ENCODE results near the gene MRPL40. TPM values are rescaled to one million over a fixed set of nuclear protein-coding genes. Genes with fewer than 3 reads are reported as not detected.

MRPL40 gene
- total RNA-seq, 3 donors from 2014 or later = 25.3 to 36.0 (median 31.8) TPM

- Histone ChIP-seq H3K27ac (no peak overlapping the region), H3K27me3 (no peaks in the 10 kb centered on the region), H3K9me3 (no peaks in the 10 kb centered on the region), H3K36me3 (peaks cover 15% of the 10 kb centered on the region), H3K4me1 (no peaks in the 10 kb centered on the region), H3K4me3 (no peak overlapping the region)
- TF ChIP-seq, protein P1, sequence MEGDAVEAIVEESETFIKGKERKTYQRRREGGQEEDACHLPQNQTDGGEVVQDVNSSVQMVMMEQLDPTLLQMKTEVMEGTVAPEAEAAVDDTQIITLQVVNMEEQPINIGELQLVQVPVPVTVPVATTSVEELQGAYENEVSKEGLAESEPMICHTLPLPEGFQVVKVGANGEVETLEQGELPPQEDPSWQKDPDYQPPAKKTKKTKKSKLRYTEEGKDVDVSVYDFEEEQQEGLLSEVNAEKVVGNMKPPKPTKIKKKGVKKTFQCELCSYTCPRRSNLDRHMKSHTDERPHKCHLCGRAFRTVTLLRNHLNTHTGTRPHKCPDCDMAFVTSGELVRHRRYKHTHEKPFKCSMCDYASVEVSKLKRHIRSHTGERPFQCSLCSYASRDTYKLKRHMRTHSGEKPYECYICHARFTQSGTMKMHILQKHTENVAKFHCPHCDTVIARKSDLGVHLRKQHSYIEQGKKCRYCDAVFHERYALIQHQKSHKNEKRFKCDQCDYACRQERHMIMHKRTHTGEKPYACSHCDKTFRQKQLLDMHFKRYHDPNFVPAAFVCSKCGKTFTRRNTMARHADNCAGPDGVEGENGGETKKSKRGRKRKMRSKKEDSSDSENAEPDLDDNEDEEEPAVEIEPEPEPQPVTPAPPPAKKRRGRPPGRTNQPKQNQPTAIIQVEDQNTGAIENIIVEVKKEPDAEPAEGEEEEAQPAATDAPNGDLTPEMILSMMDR (IDR thresholded peaks at IDR 0.05) = no peak
- no peak for TF ChIP-seq POLR2A (IDR thresholded peaks at IDR 0.05)
- TF ChIP-seq POLR2AphosphoS5 (IDR thresholded peaks at IDR 0.05) = no peak
- intact Hi-C loops (cut with DNase I; ENCODE audit: low total_unique reads) = no loop called here
- DNase-seq (ENCODE audit: low spot score in 2 of 2) = no peak
Observed at GRCh38 chr22:19467912-19468311, 35.6 kb downstream of the MRPL40 start.

DNA sequence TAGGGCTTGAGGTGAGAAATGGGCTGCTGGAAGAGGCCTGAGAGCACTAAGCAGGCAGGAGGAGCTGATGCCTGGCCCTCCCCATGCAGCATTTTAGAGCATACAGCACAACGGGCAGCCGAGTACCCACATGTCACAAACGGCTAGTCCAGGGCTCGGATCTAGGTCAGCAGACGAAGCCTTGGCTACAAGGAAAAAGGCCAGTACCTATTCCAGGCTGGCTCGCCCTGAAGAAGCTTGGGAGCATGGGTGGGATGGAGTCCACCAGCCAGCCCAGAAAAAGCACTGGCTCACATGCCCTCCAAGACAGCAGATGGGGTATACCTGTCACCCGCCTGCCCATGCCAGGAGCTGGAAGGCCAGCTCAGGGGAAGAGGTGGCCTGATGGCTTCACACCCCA is 37.1 kb downstream of the MRPL40 start:
- DNase-seq (ENCODE audit: low spot score in 2 of 2) = no peak
- no peak overlapping the region for H3K4me3 ChIP-seq
- no peaks in the 10 kb centered on the region for H3K27me3 ChIP-seq
- H3K27ac ChIP-seq = no peak overlapping the region
- H3K4me1 ChIP-seq = no peaks in the 10 kb centered on the region
- no peak for TF ChIP-seq POLR2AphosphoS5 (IDR thresholded peaks at IDR 0.05)
- TF ChIP-seq, protein P1 (IDR thresholded peaks at IDR 0.05) = no peak
- TF ChIP-seq POLR2A (IDR thresholded peaks at IDR 0.05) = no peak
- peaks cover 15% of the 10 kb centered on the region for H3K36me3 ChIP-seq
- H3K9me3 ChIP-seq = no peaks in the 10 kb centered on the region
- intact Hi-C loops (cut with DNase I; ENCODE audit: low total_unique reads) = no loop called here

- intact Hi-C loops (cut with DNase I; ENCODE audit: low total_unique reads) = no loop called here
- H3K4me1 ChIP-seq = no peaks in the 10 kb centered on the region
- DNase-seq (ENCODE audit: low spot score in 2 of 2) = no peak
- H3K9me3 ChIP-seq = no peaks in the 10 kb centered on the region
- H3K27me3 ChIP-seq = no peaks in the 10 kb centered on the region
- no peak overlapping the region for H3K27ac ChIP-seq
- H3K4me3 ChIP-seq = no peak overlapping the region
- peaks cover 15% of the 10 kb centered on the region for H3K36me3 ChIP-seq
- no peak for TF ChIP-seq POLR2AphosphoS5 (IDR thresholded peaks at IDR 0.05)
- TF ChIP-seq POLR2A (IDR thresholded peaks at IDR 0.05) = no peak
- TF ChIP-seq, protein P1 (IDR thresholded peaks at IDR 0.05) = no peak
Observed at GRCh38 chr22:19470010-19470409, 37.7 kb downstream of the MRPL40 start.

DNA sequence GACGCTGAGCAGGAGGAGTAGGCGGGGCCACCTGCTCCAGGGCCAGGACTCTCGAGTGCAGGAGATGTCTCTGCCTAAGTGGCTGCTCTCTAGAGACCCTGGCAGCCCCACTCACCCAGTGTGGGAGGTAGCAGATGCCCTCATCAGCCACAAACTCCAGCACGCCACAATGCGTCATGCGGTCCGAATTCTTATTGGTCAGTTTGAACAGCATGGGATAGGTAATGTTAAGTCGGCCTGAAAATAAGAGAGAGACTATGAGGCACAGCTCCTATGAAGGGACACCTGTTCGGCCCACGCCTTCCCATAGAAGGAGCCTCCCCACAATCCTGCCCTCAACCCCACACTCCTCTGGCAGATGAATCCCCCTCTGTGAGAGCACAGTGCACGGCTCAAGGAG is 39.2 kb downstream of the MRPL40 start:
- Histone ChIP-seq H3K4me3 (no peak overlapping the region), H3K9me3 (no peaks in the 10 kb centered on the region), H3K4me1 (no peaks in the 10 kb centered on the region), H3K27me3 (no peaks in the 10 kb centered on the region), H3K27ac (no peak overlapping the region), H3K36me3 (peaks cover 15% of the 10 kb centered on the region)
- TF ChIP-seq POLR2AphosphoS5 (IDR thresholded peaks at IDR 0.05) (no peak), POLR2A (IDR thresholded peaks at IDR 0.05) (no peak)
- TF ChIP-seq, protein P1 (IDR thresholded peaks at IDR 0.05) = no peak
- intact Hi-C loops (cut with DNase I; ENCODE audit: low total_unique reads) = no loop called here
- DNase-seq (ENCODE audit: low spot score in 2 of 2) = no peak

- Histone ChIP-seq H3K27ac (no peak overlapping the region), H3K4me3 (no peak overlapping the region), H3K9me3 (no peaks in the 10 kb centered on the region), H3K4me1 (no peaks in the 10 kb centered on the region), H3K27me3 (no peaks in the 10 kb centered on the region), H3K36me3 (peaks cover 15% of the 10 kb centered on the region)
- intact Hi-C loops (cut with DNase I; ENCODE audit: low total_unique reads) = no loop called here
- TF ChIP-seq, protein P1 (IDR thresholded peaks at IDR 0.05) = no peak
- no peak for TF ChIP-seq POLR2A (IDR thresholded peaks at IDR 0.05)
- no peak for TF ChIP-seq POLR2AphosphoS5 (IDR thresholded peaks at IDR 0.05)
- DNase-seq (ENCODE audit: low spot score in 2 of 2) = no peak
Observed at GRCh38 chr22:19472233-19472632, 39.9 kb downstream of the MRPL40 start.

Data from breast epithelium (tissue), 4 donors.